Thyroid gland (tissue), 4 donors: ENCODE results near the gene KLF7. TPM values are rescaled to one million over a fixed set of nuclear protein-coding genes. Genes with fewer than 3 reads are reported as not detected.

Experiments used
- DNase-seq, 2 donors: peaks; one replicate each; pipeline ENCODE4 v3.0.0-alpha.2; 2019
- H3K27ac ChIP-seq, 3 donors: fragments of 200-600 bp; sonication (generic); 1 replicate in 2 of 3; 2 replicates in 1 of 3; pipeline ENCODE4 v1.5.1; 2016 to 2019; ENCODE audit warnings: mild to moderate bottlenecking in 1 of 3, moderate library complexity in 1 of 3
- H3K27me3 ChIP-seq: fragments of 200-600 bp; sonication (generic); one replicate; pipeline ENCODE4 v1.5.1; 2019
- H3K36me3 ChIP-seq, 2 donors: fragments of 200-600 bp; sonication (generic); one replicate each; pipeline ENCODE4 v1.5.1; 2016 to 2019
- H3K4me1 ChIP-seq, 2 donors: fragments of 200-600 bp; sonication (generic); one replicate each; pipeline ENCODE4 v1.5.1; 2017 to 2019
- H3K4me3 ChIP-seq, 3 donors: fragments of 200-600 bp; sonication (generic); replicated peaks in 1 of 3; 1 replicate in 2 of 3; 2 replicates in 1 of 3; pipeline ENCODE4 v1.5.1; 2016; ENCODE audit warnings: mild to moderate bottlenecking in 1 of 3
- H3K9me3 ChIP-seq: fragments of 200-600 bp; sonication (generic); one replicate; pipeline ENCODE4 v1.5.1; 2017
- POLR2A ChIP-seq, 2 donors: fragments of 450-650 bp; IDR thresholded peaks; one replicate each; pipeline ENCODE4 v1.6.1; 2017; ENCODE audit warnings: antibody characterized with exemption in 2 of 2, mild to moderate bottlenecking in 2 of 2, moderate library complexity in 1 of 2
- WGBS, 2 donors: methylation state at CpG; one replicate each; pipeline ENCODE4 v1.1.5; 2017; 5-methylcytosine and 5-hydroxymethylcytosine counted together
- intact Hi-C: fragments of 100-400 bp; cut with DNase I; formaldehyde crosslinking; loops from one replicate; pipeline ENCODE4 v1.15.1; 2023
- total RNA-seq, 4 donors: library from RNA; depleted of rRNA; stranded (reverse); fragments of >200 nt; gene quantifications; one replicate each; pipeline ENCODE4 v1.2.3, GENCODE V29; 2016
- TF ChIP-seq, protein P1 (sequence below), 6 experiments: fragments of 200-600 bp in 3 of 6; fragments of 450-650 bp in 3 of 6; sonication (generic) in 3 of 6; IDR thresholded peaks; one replicate each; pipeline ENCODE4 v1.5.1; 2016 to 2019; ENCODE audit warnings: antibody characterized with exemption in 6 of 6, mild to moderate bottlenecking in 2 of 6, inconsistent platforms in 1 of 6, moderate library complexity in 1 of 6

Gene KLF7
- total RNA-seq, 4 donors from 2014 or later, result 19.4 to 29.5 (median 25.6) TPM

DNA sequence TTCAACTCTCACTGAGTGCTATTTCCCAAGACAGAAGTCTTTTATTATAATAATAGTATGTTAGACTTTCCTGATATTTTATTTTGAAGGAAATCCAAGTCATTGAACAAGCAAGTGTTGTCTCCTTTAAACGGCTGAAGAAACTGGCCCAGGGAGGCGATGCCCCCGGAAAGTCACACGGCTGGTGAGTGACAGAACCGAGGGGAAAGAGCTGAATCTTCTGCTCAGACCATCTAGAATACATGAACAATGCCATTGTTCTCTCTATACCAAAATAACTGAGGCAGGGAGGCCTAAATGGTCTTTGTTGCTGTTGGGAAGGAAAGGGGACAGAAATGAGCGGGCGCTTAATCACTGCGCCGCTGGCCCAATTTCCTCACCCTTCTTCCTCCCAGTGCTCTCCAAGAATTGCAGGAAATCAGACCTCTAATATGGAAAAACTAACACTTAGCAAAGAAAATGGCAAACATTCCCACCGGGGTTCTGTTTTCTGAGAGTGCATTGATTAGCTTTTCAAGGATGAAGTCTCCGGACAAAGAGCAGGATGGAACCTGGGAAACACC, 101.5 kb downstream of the KLF7 start:
- intact Hi-C loops, result no loop called here
- WGBS, 2 donors, result 81 to 82% methylated on average over 11 of the region's 11 CpGs
- TF ChIP-seq, protein P1, sequence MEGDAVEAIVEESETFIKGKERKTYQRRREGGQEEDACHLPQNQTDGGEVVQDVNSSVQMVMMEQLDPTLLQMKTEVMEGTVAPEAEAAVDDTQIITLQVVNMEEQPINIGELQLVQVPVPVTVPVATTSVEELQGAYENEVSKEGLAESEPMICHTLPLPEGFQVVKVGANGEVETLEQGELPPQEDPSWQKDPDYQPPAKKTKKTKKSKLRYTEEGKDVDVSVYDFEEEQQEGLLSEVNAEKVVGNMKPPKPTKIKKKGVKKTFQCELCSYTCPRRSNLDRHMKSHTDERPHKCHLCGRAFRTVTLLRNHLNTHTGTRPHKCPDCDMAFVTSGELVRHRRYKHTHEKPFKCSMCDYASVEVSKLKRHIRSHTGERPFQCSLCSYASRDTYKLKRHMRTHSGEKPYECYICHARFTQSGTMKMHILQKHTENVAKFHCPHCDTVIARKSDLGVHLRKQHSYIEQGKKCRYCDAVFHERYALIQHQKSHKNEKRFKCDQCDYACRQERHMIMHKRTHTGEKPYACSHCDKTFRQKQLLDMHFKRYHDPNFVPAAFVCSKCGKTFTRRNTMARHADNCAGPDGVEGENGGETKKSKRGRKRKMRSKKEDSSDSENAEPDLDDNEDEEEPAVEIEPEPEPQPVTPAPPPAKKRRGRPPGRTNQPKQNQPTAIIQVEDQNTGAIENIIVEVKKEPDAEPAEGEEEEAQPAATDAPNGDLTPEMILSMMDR (IDR thresholded peaks at IDR 0.05), result no peak
- no peak for TF ChIP-seq POLR2A (IDR thresholded peaks at IDR 0.05)
- no peaks in the 10 kb centered on the region for H3K9me3 ChIP-seq
- no peak overlapping the region for H3K4me3 ChIP-seq
- H3K36me3 ChIP-seq, result no peaks in the 10 kb centered on the region
- no peaks in the 10 kb centered on the region for H3K27me3 ChIP-seq
- no peak overlapping the region for H3K27ac ChIP-seq
- DNase-seq, result no peak
- H3K4me1 ChIP-seq, result peaks cover 5 to 19% of the 10 kb centered on the region in 2 donors

DNA sequence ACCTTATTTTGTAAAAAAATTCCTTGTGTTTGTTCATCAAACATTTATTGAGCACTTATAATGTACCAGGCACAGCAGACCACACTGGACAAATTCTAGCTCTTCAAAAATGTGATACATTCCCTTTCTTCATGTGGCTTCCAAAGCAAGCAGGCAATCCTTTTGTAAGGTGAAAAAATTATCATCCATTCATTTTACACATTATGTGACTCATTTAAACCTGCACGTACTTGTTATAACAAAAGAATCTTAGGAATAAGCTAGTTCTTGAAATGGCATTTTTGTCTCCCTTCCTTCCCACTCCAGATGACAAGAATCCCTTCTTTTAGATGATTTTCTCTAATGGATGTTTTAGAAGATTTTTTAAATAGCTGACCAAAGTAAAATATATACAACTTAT, 104.6 kb downstream of the KLF7 start:
- Histone ChIP-seq H3K4me1 (peaks cover 0 to 3% of the 10 kb centered on the region in 2 donors), H3K9me3 (no peaks in the 10 kb centered on the region), H3K27me3 (no peaks in the 10 kb centered on the region), H3K4me3 (no peak overlapping the region), H3K27ac (no peak overlapping the region), H3K36me3 (no peaks in the 10 kb centered on the region)
- intact Hi-C loops, result no loop called here
- 84 to 87% methylated on average over 1 of the region's 1 CpG for WGBS, 2 donors
- no peak for DNase-seq
- no peak for TF ChIP-seq POLR2A (IDR thresholded peaks at IDR 0.05)
- TF ChIP-seq, protein P1 (IDR thresholded peaks at IDR 0.05), result no peak

DNA sequence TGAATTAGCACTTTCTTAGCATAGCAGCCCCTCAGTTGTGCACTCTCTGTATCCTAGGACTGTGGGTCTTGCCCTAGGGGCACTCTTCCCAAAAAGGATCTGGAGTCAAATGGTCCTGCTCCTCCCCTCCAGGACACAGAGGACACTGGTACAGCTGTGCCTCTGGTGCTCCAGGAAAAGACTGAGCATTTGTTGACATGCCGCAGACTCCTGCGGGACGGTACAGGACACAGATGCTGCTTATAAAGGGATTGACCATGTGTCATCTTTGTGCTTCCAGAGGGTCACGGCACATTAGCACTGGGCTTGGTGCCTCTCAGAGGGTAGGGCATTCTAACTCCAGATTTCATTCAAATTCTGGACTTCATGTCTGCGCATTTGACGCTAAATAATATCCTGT, 110.5 kb downstream of the KLF7 start:
- 78 to 87% methylated on average over 6 of the region's 6 CpGs for WGBS, 2 donors
- no peaks in the 10 kb centered on the region for H3K36me3 ChIP-seq
- no peaks in the 10 kb centered on the region for H3K4me1 ChIP-seq
- no peak for DNase-seq
- intact Hi-C loops, result no loop called here
- TF ChIP-seq POLR2A (IDR thresholded peaks at IDR 0.05), result no peak
- TF ChIP-seq, protein P1 (IDR thresholded peaks at IDR 0.05), result no peak
- H3K4me3 ChIP-seq, result no peak overlapping the region
- no peak overlapping the region for H3K27ac ChIP-seq
- no peaks in the 10 kb centered on the region for H3K27me3 ChIP-seq
- no peaks in the 10 kb centered on the region for H3K9me3 ChIP-seq

DNA sequence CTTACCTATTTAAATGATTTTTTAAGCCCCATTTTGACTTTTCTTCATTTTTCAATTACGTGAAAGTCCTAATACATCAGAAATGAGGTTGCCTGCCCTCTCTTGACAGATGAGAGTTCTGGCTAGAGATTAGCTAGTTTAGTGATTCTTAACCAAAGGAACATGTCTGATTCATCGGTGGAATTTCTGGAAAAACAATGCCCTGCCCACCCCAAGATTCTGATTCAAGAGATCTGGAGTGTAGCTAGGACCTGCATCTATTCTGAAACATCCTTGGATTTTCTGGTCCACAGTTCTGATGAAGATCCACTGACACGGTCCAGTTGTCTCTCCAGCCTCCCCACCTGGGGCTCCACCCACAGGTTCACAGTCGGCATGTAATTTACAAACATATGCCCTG, 111.2 kb downstream of the KLF7 start:
- intact Hi-C loops, result no loop called here
- WGBS, 2 donors, result 73 to 79% methylated on average over 4 of the region's 4 CpGs

DNA sequence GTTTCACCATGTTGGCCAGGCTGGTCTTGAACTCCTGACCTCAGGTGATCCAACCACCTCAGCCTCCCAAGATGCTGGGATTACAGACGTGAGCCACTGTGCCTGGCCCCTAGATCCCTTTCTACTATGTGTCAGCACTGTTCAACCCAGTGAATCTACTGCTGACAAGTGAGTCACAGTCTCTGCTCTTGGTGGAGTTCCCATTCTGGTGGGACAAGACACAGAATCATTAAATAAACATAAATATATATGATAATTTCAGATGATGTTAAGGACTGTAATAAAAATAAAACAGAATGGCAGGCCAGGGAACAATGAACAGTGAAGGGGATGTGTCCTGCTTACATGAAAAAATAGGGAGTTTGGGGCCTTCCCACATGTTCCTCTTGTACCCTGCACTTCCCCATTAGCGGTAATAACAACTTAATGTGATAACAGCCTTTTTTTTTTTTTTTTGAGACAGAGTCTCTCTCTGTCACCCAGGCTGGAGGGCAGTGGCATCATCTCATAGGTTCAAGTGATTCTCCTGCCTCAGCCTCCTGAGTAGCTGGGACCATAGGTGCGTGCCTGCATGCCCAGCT, 114.3 kb downstream of the KLF7 start:
- no peaks in the 10 kb centered on the region for H3K36me3 ChIP-seq
- intact Hi-C loops, result no loop called here
- no peaks in the 10 kb centered on the region for H3K27me3 ChIP-seq
- no peaks in the 10 kb centered on the region for H3K4me1 ChIP-seq
- no peak overlapping the region for H3K27ac ChIP-seq
- no peaks in the 10 kb centered on the region for H3K9me3 ChIP-seq
- H3K4me3 ChIP-seq, result no peak overlapping the region
- WGBS, 2 donors, result 92 to 93% methylated on average over 3 of the region's 3 CpGs
- DNase-seq, result no peak
- TF ChIP-seq, protein P1 (IDR thresholded peaks at IDR 0.05), result no peak
- no peak for TF ChIP-seq POLR2A (IDR thresholded peaks at IDR 0.05)

More for the DNA sequence above, 111.2 kb downstream of the KLF7 start:
- no peaks in the 10 kb centered on the region for H3K36me3 ChIP-seq
- H3K4me1 ChIP-seq, result no peaks in the 10 kb centered on the region
- H3K4me3 ChIP-seq, result no peak overlapping the region
- no peaks in the 10 kb centered on the region for H3K27me3 ChIP-seq
- H3K27ac ChIP-seq, result no peak overlapping the region
- no peak for DNase-seq
- TF ChIP-seq, protein P1 (IDR thresholded peaks at IDR 0.05), result no peak
- no peak for TF ChIP-seq POLR2A (IDR thresholded peaks at IDR 0.05)
- no peaks in the 10 kb centered on the region for H3K9me3 ChIP-seq
